Medulla oblongata (tissue), 1 donor: ENCODE results near the gene KBTBD3.

Experiments used
- DNase-seq: peaks from one replicate; pipeline ENCODE4 v3.0.0-alpha.2; 2015; ENCODE audit errors: extremely low spot score

KBTBD3 gene

GRCh38 chr11:106076919-106077608 lies at the start of gene KBTBD3:
Gene KBTBD3, minus strand, starts transcription at chr11:106077347. Its CDS starts 18,250 bp downstream, at chr11:106059097.
- DNase-seq = peak; percentile 100

- no peak for DNase-seq
Measured at GRCh38 chr11:106121570-106122320, 44.6 kb upstream of the KBTBD3 start.

- no peak for DNase-seq
Measured at GRCh38 chr11:106105986-106106385, 28.8 kb upstream of the KBTBD3 start.

GRCh38 chr11:106101819-106102218 lies 24.7 kb upstream of the KBTBD3 start:
- no peak for DNase-seq

- no peak for DNase-seq
Measured at GRCh38 chr11:106101370-106101769, 24.2 kb upstream of the KBTBD3 start.

GRCh38 chr11:106098893-106099553 lies 21.9 kb upstream of the KBTBD3 start:
- DNase-seq = no peak

GRCh38 chr11:106092446-106092845 lies 15.3 kb upstream of the KBTBD3 start:
- DNase-seq = no peak

GRCh38 chr11:106091480-106092123 lies 14.5 kb upstream of the KBTBD3 start:
- DNase-seq = no peak

GRCh38 chr11:106088896-106089295 lies 11.7 kb upstream of the KBTBD3 start:
- DNase-seq = no peak

- DNase-seq = peak; percentile 75
Measured at GRCh38 chr11:106087815-106088435, 10.8 kb upstream of the KBTBD3 start.

- no peak for DNase-seq
Measured at GRCh38 chr11:106086850-106087249, 9.7 kb upstream of the KBTBD3 start.

GRCh38 chr11:106086135-106086534 lies 9.0 kb upstream of the KBTBD3 start:
- no peak for DNase-seq

GRCh38 chr11:106082096-106082495 lies 4.9 kb upstream of the KBTBD3 start:
- DNase-seq = no peak

- peak; percentile 54 for DNase-seq
Measured at GRCh38 chr11:106077609-106078455, 685 bp upstream of the KBTBD3 start, which contains the start of gene AASDHPPT. Gene AASDHPPT, plus strand, starts transcription at chr11:106077662. Its CDS starts 49 bp downstream, at chr11:106077711.

- peak; percentile 34 for DNase-seq
Measured at GRCh38 chr11:106076171-106076918, 802 bp downstream of the KBTBD3 start.

GRCh38 chr11:106072804-106073203 lies 4.3 kb downstream of the KBTBD3 start:
- no peak for DNase-seq

- no peak for DNase-seq
Measured at GRCh38 chr11:106070606-106071005, 6.5 kb downstream of the KBTBD3 start.

- DNase-seq = no peak
Measured at GRCh38 chr11:106063009-106063408, 14.1 kb downstream of the KBTBD3 start.

GRCh38 chr11:106061954-106062949 lies 14.9 kb downstream of the KBTBD3 start:
- no peak for DNase-seq
